ENCODE results near the gene IFI44.

The IFI44 gene

DNA sequence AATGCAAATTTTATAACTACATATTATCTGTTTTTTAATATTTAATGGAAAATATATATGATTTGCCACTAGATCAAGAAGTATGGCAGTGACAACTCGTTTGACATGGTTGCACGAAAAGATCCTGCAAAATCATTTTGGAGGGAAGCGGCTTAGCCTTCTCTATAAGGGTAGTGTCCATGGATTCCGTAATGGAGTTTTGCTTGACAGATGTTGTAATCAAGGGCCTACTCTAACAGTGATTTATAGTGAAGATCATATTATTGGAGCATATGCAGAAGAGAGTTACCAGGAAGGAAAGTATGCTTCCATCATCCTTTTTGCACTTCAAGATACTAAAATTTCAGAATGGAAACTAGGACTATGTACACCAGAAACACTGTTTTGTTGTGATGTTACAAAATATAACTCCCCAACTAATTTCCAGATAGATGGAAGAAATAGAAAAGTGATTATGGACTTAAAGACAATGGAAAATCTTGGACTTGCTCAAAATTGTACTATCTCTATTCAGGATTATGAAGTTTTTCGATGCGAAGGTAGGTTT is 556 bp downstream of the IFI44 start:
- no peak for TF ChIP-seq ZFX (IDR thresholded peaks at IDR 0.05; ENCODE audit: borderline replicate concordance)
- TF ChIP-seq, protein P1, sequence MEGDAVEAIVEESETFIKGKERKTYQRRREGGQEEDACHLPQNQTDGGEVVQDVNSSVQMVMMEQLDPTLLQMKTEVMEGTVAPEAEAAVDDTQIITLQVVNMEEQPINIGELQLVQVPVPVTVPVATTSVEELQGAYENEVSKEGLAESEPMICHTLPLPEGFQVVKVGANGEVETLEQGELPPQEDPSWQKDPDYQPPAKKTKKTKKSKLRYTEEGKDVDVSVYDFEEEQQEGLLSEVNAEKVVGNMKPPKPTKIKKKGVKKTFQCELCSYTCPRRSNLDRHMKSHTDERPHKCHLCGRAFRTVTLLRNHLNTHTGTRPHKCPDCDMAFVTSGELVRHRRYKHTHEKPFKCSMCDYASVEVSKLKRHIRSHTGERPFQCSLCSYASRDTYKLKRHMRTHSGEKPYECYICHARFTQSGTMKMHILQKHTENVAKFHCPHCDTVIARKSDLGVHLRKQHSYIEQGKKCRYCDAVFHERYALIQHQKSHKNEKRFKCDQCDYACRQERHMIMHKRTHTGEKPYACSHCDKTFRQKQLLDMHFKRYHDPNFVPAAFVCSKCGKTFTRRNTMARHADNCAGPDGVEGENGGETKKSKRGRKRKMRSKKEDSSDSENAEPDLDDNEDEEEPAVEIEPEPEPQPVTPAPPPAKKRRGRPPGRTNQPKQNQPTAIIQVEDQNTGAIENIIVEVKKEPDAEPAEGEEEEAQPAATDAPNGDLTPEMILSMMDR (IDR thresholded peaks at IDR 0.05) = no peak
- no peak overlapping the region for H3K27ac ChIP-seq

DNA sequence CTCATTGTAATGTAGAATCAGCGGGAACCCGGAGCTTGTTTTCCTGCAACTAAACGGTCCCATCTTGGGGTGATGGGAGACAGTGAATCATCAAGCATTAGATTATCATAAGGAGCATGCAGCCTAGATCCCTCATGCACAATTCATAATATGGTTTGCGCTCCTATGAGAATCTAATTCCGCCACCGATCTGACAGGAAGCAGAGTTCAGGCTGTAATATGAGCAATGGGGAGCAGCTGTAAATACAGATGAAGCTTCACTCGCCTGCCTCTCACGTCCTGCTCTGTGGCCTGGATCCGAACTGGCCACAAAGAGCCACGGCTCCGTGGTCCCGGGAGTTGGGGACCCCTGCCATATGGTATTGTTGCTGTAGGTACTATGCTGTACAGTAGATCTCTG is 1.6 kb downstream of the IFI44 start:
- TF ChIP-seq ZFX (IDR thresholded peaks at IDR 0.05; ENCODE audit: borderline replicate concordance) = no peak
- TF ChIP-seq, protein P1 (IDR thresholded peaks at IDR 0.05) = no peak
- H3K27ac ChIP-seq = no peak overlapping the region

DNA sequence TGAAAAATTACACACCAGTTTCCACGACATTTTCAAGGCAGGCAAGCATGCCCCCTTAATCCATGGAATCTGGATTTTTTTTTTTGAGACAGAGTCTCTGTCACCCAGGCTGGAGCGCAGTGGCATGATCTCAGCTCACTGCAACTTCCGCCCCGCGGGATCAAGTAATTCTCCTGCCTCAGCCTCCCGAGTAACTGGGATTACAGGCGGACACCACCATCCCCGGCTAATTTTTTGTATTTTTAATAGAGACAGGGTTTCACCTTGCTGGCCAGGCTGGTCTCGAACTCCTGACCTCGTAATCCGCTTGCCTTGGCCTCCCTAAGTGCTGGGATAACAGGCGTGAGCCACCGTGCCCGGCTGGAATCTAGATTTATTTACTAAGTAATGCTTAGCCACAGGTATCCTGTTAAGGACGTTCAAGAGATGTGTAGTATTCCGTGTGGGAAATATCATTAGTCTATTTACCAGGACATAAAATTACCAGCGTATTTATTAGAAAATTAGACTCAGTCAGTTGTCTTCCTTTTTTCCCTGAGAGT is 2.5 kb downstream of the IFI44 start:
- no peak overlapping the region for H3K27ac ChIP-seq
- TF ChIP-seq, protein P1 (IDR thresholded peaks at IDR 0.05) = no peak
- TF ChIP-seq ZFX (IDR thresholded peaks at IDR 0.05; ENCODE audit: borderline replicate concordance) = no peak

DNA sequence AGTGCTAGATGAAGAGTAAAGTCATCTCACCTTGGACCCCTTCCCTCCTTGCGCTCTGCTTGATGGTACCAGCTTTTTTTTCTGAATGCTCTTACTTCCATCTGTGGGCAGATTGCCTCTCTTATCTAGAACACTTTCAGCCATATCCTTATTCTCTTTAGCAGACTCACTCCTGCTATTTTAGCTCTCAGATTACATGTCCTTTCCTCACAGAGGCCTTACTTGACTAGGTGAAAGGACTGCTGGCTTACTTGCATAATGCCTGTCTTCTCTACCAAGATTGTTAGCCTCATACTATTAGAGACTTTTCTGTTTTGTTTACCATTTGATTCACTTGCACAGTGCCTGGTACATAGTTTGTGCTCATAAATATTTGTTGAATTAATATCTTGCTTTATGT is 9.3 kb downstream of the IFI44 start:
- H3K27ac ChIP-seq = no peak overlapping the region
- TF ChIP-seq, protein P1 (IDR thresholded peaks at IDR 0.05) = no peak
- no peak for TF ChIP-seq ZFX (IDR thresholded peaks at IDR 0.05; ENCODE audit: borderline replicate concordance)

DNA sequence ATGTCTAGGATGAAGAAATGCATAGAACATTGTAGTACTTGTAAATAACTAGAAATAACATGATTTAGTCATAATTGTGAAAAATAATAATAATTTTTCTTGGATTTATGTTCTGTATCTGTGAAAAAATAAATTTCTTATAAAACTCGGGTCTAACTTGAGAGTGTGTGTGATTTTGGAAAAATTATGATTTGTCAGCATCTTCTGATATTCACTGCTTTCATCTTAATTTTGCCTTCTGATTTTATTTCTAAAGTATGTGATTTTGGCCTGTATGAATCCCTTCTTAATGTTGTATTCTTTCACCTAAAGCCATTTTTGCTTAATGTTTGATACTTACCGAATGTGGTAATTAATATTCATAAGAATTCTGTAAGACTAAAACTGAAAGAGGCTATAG is 14.3 kb downstream of the IFI44 start:
- TF ChIP-seq, protein P1 (IDR thresholded peaks at IDR 0.05) = no peak
- TF ChIP-seq ZFX (IDR thresholded peaks at IDR 0.05; ENCODE audit: borderline replicate concordance) = no peak

DNA sequence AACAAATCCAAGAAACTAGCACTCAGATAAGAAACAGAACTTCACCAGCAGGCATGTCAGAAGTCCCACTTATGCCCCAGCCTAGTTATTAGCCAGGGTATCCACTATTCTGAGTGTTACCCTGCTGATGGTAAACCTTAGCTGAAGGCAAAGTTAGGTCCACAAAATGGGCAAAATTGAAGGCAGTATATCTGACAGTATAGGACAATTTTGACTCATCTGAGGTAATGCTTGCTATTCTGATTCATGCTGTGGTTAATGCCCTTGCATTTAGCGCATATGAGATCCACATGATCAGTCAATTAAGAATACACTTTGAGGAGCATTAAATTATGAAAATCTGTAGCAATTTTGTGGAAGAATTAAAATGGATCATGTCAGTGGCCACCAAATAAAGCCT is 15.1 kb downstream of the IFI44 start:
- no peak overlapping the region for H3K27ac ChIP-seq
- TF ChIP-seq, protein P1 (IDR thresholded peaks at IDR 0.05) = no peak
- no peak for TF ChIP-seq ZFX (IDR thresholded peaks at IDR 0.05; ENCODE audit: borderline replicate concordance)

More for the DNA sequence above, 14.3 kb downstream of the IFI44 start:
- H3K27ac ChIP-seq = no peak overlapping the region

DNA sequence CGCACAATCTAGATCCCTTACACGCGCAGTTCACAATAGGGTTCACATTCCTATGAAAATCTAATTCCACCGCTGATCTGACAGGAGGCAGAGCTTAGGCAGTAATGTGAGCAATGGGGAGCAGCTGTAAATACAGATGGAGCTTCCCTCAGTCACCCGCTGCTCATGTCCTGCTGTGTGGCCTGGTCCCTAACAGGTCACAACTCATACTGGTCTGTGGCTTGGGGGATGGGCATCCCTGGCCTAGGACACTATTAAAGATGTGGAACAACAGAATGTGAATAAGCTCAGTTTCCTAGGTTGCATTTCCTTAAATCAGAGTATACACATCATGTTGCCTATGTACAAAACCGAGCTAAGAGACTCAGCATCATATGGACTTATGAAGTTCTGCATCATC is 16.2 kb downstream of the IFI44 start:
- no peak overlapping the region for H3K27ac ChIP-seq
- no peak for TF ChIP-seq ZFX (IDR thresholded peaks at IDR 0.05; ENCODE audit: borderline replicate concordance)
- TF ChIP-seq, protein P1 (IDR thresholded peaks at IDR 0.05) = no peak

Data from 22Rv1 (cell line).